Loucy (cell line): ENCODE results near the gene ME3.

Source experiments
- EZH2phosphoT487 ChIP-seq: fragments of 200-600 bp; IDR thresholded peaks from 2 replicates; pipeline ENCODE4 v1.6.1; 2018; ENCODE audit warnings: antibody characterized with exemption, mild to moderate bottlenecking, moderate library complexity, borderline replicate concordance
- TF ChIP-seq, protein P1 (sequence below): fragments of 200-600 bp; sonication (generic); conservative IDR thresholded peaks from 2 replicates; pipeline ENCODE4 v1.5.1; 2014; ENCODE audit warnings: mild to moderate bottlenecking, antibody characterized with exemption, low read length

DNA sequence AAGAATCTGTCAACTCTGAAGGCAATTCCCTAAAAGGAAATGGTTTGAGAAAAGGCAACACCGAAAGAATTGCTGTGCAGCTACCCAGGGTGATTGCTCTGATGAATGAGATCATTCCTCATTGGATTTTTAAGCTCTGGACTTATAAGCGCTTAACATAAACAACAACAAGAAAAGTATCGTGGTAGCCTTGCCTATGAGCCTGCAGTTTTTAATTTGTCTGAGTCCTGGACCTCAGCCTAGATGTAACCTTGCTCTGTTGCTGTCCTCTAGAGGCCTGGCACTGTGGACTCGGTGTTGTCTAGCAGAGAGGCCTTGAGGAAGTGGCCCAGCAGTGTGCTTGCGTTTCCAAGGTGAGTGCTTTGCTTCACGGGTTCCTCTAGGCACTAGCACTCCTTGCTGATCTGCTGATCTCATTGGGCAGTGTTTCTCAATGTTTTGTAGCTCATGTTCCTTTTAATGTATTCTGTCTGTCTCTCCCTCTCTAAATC lies 277.3 kb downstream of the ME3 start:
- TF ChIP-seq, protein P1, sequence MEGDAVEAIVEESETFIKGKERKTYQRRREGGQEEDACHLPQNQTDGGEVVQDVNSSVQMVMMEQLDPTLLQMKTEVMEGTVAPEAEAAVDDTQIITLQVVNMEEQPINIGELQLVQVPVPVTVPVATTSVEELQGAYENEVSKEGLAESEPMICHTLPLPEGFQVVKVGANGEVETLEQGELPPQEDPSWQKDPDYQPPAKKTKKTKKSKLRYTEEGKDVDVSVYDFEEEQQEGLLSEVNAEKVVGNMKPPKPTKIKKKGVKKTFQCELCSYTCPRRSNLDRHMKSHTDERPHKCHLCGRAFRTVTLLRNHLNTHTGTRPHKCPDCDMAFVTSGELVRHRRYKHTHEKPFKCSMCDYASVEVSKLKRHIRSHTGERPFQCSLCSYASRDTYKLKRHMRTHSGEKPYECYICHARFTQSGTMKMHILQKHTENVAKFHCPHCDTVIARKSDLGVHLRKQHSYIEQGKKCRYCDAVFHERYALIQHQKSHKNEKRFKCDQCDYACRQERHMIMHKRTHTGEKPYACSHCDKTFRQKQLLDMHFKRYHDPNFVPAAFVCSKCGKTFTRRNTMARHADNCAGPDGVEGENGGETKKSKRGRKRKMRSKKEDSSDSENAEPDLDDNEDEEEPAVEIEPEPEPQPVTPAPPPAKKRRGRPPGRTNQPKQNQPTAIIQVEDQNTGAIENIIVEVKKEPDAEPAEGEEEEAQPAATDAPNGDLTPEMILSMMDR: 0 out of 2 replicates have a peak, but pooled peaks have one; percentile 17
- TF ChIP-seq EZH2phosphoT487: no peak
